Activated naive CD8-positive, alpha-beta T cell treated with anti-CD3 and anti-CD28 coated beads for 36 hours (primary cell): ENCODE results near the gene EFNA5. TPM values are rescaled to one million over a fixed set of nuclear protein-coding genes. Genes with fewer than 3 reads are reported as not detected.

Experiments used
- DNase-seq: peaks from one replicate; pipeline ENCODE4 v3.0.0; 2021
- H3K27ac Mint-ChIP-seq: one replicate; pipeline ENCODE4 v1.8.0; 2022; ENCODE audit warnings: mild to moderate bottlenecking, moderate library complexity, mixed read lengths
- H3K27me3 Mint-ChIP-seq: one replicate; pipeline ENCODE4 v1.8.0; 2022; ENCODE audit warnings: mild to moderate bottlenecking, mixed read lengths
- H3K36me3 Mint-ChIP-seq: one replicate; pipeline ENCODE4 v1.8.0; 2021; ENCODE audit warnings: mild to moderate bottlenecking, mixed read lengths
- H3K4me1 Mint-ChIP-seq: one replicate; pipeline ENCODE4 v1.8.0; 2021; ENCODE audit warnings: mixed read lengths
- H3K4me3 Mint-ChIP-seq: one replicate; pipeline ENCODE4 v1.8.0; 2022; ENCODE audit warnings: mild to moderate bottlenecking, moderate library complexity, mixed read lengths
- H3K9me3 Mint-ChIP-seq: one replicate; pipeline ENCODE4 v1.8.0; 2022; ENCODE audit warnings: mixed read lengths
- total RNA-seq, 2 experiments: library from RNA; stranded (reverse); gene quantifications; one replicate each; pipeline ENCODE4 v1.2.3, GENCODE V29; 2021

Gene EFNA5
- total RNA-seq, 2 experiments from 2014 or later: not detected

GRCh38 chr5:107680799-107681198 lies 10.1 kb upstream of the EFNA5 start:
- no peak for DNase-seq
- no peaks in the 10 kb centered on the region for H3K4me1 Mint-ChIP-seq
- H3K4me3 Mint-ChIP-seq: no peak overlapping the region
- no peaks in the 10 kb centered on the region for H3K36me3 Mint-ChIP-seq
- no peak overlapping the region for H3K27ac Mint-ChIP-seq
- H3K27me3 Mint-ChIP-seq: peaks cover 33% of the 10 kb centered on the region
- H3K9me3 Mint-ChIP-seq: no peaks in the 10 kb centered on the region

- peaks cover 39% of the 10 kb centered on the region for H3K27me3 Mint-ChIP-seq
- no peaks in the 10 kb centered on the region for H3K36me3 Mint-ChIP-seq
- no peak for DNase-seq
- H3K4me1 Mint-ChIP-seq: no peaks in the 10 kb centered on the region
- H3K4me3 Mint-ChIP-seq: no peak overlapping the region
- H3K9me3 Mint-ChIP-seq: no peaks in the 10 kb centered on the region
- H3K27ac Mint-ChIP-seq: no peak overlapping the region
Observed at GRCh38 chr5:107680099-107680498, 9.4 kb upstream of the EFNA5 start.

- Mint-ChIP-seq H3K4me1 (peaks cover 13% of the 10 kb centered on the region), H3K4me3 (no peak overlapping the region), H3K27me3 (peaks cover 56% of the 10 kb centered on the region), H3K27ac (no peak overlapping the region), H3K9me3 (no peaks in the 10 kb centered on the region), H3K36me3 (peaks cover 2% of the 10 kb centered on the region)
- DNase-seq: no peak
Observed at GRCh38 chr5:107676702-107677101, 6.0 kb upstream of the EFNA5 start.

GRCh38 chr5:107675201-107675600 lies 4.5 kb upstream of the EFNA5 start:
- H3K27ac Mint-ChIP-seq: peak overlapping the region; percentile 27
- DNase-seq: no peak
- peaks cover 23% of the 10 kb centered on the region for H3K4me1 Mint-ChIP-seq
- peaks cover 2% of the 10 kb centered on the region for H3K36me3 Mint-ChIP-seq
- H3K4me3 Mint-ChIP-seq: no peak overlapping the region
- peaks cover 67% of the 10 kb centered on the region for H3K27me3 Mint-ChIP-seq
- H3K9me3 Mint-ChIP-seq: no peaks in the 10 kb centered on the region

DNA sequence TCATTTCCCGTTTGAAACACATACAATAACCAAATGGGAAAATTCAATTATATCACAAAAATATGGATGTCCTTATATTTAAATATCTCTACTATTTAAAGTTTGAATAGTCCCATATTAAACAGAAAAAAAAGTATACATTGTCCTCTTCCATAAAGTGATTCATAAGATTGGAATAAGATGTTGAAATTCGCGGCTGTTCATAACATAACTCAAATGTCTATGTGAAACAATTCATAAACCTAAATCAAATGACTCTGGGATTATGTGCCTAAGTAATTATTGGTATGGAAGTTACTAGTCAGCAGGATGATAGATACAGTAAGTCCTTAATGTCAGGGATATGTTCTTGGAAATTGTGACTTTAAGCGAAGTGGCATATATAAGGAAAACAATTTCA lies 3.9 kb upstream of the EFNA5 start:
- Mint-ChIP-seq H3K4me1 (peaks cover 23% of the 10 kb centered on the region), H3K36me3 (peaks cover 2% of the 10 kb centered on the region), H3K4me3 (no peak overlapping the region), H3K27me3 (peaks cover 72% of the 10 kb centered on the region), H3K27ac (no peak overlapping the region), H3K9me3 (no peaks in the 10 kb centered on the region)
- DNase-seq: no peak

DNA sequence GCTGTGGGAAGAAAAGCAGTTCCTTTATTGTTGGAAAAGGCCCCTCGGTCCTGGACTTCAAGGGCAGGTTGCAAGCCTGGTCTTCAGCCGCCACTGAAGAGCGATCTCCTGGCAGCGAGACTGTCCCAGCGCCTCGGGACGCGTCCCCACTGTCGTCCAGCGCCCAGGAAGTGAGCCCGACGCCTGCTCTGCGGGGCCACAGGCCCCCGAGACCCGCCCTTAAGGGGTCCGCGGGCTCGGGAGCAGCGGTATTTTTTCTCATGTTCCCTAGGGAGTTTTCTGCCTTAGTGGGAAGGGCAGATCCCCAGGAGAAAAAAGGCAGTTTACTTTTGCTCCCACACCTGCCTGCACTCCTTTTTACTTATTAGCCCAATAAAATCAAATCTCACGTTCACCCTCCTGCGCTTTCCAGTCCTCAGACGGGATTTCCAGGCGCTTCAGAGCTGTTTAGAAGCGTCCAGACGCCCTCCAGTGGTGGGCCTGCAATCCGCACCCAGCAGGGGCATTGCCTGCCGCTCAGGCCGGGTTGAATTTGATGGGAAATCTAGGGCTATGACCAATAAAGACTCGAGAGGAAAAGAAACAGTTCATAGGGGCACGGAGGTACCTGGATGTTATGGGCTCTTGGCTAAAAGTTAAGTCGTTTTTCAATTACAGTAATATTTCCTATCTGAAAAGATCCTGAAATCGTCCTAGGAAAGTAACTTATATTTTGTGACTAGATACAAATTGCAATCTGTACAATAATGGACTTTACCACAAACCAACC lies 2.8 kb upstream of the EFNA5 start:
- Mint-ChIP-seq H3K4me1 (peaks cover 23% of the 10 kb centered on the region), H3K9me3 (no peaks in the 10 kb centered on the region), H3K36me3 (peaks cover 2% of the 10 kb centered on the region), H3K27me3 (peaks cover 80% of the 10 kb centered on the region), H3K27ac (no peak overlapping the region), H3K4me3 (peak overlapping the region; percentile 65)
- peak; percentile 74 for DNase-seq

DNA sequence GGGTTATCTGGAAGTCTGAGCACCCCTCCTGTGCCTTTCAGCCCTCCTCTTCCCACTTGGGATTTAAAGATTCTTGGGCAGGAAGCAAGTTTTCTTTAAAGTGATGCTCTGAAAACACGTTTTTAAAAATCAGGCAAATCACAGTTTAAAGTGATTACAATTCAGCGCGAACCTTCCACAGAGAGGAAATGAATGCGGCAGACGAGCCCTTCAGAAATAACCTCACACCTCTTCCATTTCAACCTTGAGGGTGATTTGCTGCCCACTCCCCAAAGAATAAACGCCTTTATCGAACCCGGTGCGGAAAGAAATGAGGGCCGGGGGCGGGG lies 2.3 kb upstream of the EFNA5 start:
- peaks cover 2% of the 10 kb centered on the region for H3K36me3 Mint-ChIP-seq
- peak overlapping the region; percentile 65 for H3K4me3 Mint-ChIP-seq
- peaks cover 81% of the 10 kb centered on the region for H3K27me3 Mint-ChIP-seq
- H3K27ac Mint-ChIP-seq: no peak overlapping the region
- no peak for DNase-seq
- peaks cover 23% of the 10 kb centered on the region for H3K4me1 Mint-ChIP-seq
- H3K9me3 Mint-ChIP-seq: no peaks in the 10 kb centered on the region

- H3K27me3 Mint-ChIP-seq: peaks cover 83% of the 10 kb centered on the region
- no peak overlapping the region for H3K27ac Mint-ChIP-seq
- H3K36me3 Mint-ChIP-seq: peaks cover 2% of the 10 kb centered on the region
- H3K9me3 Mint-ChIP-seq: no peaks in the 10 kb centered on the region
- H3K4me3 Mint-ChIP-seq: peak overlapping the region; percentile 65
- H3K4me1 Mint-ChIP-seq: peaks cover 23% of the 10 kb centered on the region
- DNase-seq: peak; percentile 20
Observed at GRCh38 chr5:107672211-107673038, 1.7 kb upstream of the EFNA5 start.

- peaks cover 23% of the 10 kb centered on the region for H3K4me1 Mint-ChIP-seq
- H3K27me3 Mint-ChIP-seq: peaks cover 82% of the 10 kb centered on the region
- peaks cover 2% of the 10 kb centered on the region for H3K36me3 Mint-ChIP-seq
- no peak overlapping the region for H3K27ac Mint-ChIP-seq
- H3K9me3 Mint-ChIP-seq: no peaks in the 10 kb centered on the region
- peak overlapping the region; percentile 65 for H3K4me3 Mint-ChIP-seq
- DNase-seq: no peak
Observed at GRCh38 chr5:107671742-107672210, 1.0 kb upstream of the EFNA5 start.

DNA sequence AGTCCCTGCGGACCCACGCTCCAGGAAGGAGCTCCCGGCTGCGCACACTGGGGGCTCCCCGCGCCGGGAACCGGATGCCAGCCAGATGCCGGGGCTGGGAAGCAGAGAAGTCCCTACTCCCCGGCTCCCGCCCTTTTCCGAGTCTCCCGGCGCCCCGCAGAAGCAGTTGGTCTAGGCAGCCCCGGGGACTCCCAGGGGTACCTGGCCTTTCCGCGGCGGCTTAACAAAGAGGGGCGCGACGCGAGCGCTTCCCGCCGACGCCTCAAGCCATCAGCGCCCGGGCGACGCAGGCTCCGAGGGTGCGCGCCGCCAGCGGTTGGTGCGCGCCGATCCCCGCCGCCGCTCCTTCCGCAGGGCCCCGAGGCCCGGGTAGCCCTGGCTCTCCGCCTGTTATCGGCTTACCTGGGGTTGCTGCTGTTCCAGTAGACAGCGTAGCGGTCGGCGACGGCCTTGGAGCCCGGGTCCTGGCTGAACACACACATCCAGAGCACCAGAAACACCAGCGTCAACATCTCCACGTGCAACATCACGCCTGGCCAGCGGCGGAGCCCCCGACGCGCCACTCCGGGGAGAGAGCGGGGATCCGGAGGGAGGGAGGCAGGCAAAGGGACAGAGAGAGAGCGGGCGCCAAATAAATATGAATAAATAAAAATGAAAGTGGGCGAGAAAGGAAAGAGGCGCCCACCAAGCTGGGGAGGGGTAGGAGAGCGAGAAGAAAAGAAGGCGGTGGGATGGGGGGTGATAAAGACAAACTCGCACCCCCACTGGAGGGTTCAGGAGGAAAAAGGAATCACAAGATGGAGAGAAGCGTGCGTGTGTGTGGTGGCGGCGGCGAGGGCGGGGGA lies 428 bp downstream of the EFNA5 start:
- peak overlapping the region; percentile 70 for H3K4me3 Mint-ChIP-seq
- H3K27ac Mint-ChIP-seq: no peak overlapping the region
- H3K4me1 Mint-ChIP-seq: peaks cover 23% of the 10 kb centered on the region
- peaks cover 2% of the 10 kb centered on the region for H3K36me3 Mint-ChIP-seq
- no peaks in the 10 kb centered on the region for H3K9me3 Mint-ChIP-seq
- DNase-seq: peak; percentile 38
- H3K27me3 Mint-ChIP-seq: peaks cover 86% of the 10 kb centered on the region

GRCh38 chr5:107669096-107670031 lies 1.4 kb downstream of the EFNA5 start:
- peaks cover 81% of the 10 kb centered on the region for H3K27me3 Mint-ChIP-seq
- H3K9me3 Mint-ChIP-seq: no peaks in the 10 kb centered on the region
- H3K27ac Mint-ChIP-seq: no peak overlapping the region
- peak overlapping the region; percentile 59 for H3K4me3 Mint-ChIP-seq
- no peak for DNase-seq
- H3K4me1 Mint-ChIP-seq: peaks cover 23% of the 10 kb centered on the region
- peaks cover 2% of the 10 kb centered on the region for H3K36me3 Mint-ChIP-seq

DNA sequence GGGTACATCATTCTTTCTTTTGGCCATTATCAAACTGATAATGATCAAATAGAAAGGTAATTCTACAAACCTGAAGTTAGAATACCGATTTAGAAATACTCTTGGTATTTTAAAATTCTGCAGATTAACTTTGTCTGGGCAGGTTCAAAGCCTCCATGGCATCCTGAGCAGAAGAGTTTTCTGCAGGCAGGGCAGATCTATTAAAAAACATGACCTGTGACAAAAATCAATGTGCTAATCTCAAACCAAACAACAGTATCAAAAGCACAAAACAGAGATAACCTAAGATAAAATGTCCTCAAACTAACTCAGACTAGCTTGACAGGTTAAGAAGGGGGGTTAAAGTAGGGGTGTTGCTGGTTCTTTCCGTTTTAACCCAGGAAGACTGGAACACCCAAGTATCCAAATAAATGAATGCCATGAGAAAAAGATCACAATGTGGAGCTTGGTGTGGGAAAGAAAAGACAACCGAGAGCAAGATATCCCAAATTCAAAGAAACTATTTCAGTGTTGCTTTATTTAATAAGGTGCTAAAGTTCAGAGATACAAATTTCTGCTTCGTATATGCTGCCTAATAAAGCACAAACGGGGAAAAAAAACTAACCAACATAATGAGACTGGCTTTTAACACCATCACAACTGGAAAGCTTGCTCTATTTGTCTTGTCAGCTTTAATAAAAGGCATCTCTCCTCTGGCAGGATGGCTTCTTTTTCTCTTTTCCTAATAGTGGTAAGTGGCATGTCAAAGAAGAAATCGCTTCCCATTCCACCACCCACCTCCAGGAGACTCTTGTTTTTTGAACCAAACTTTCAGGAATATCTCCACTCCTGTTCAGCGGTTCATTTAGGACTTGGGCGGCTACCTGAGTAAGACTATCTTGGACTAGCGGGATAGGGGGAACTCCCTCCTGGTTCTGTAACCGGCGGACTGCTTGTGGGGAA lies 2.3 kb downstream of the EFNA5 start:
- H3K4me3 Mint-ChIP-seq: no peak overlapping the region
- peaks cover 20% of the 10 kb centered on the region for H3K4me1 Mint-ChIP-seq
- peaks cover 72% of the 10 kb centered on the region for H3K27me3 Mint-ChIP-seq

GRCh38 chr5:107666051-107666655 lies 4.6 kb downstream of the EFNA5 start:
- no peak for DNase-seq
- peaks cover 57% of the 10 kb centered on the region for H3K27me3 Mint-ChIP-seq

More for the DNA sequence above, 2.3 kb downstream of the EFNA5 start:
- H3K36me3 Mint-ChIP-seq: peaks cover 2% of the 10 kb centered on the region
- no peak for DNase-seq
- H3K9me3 Mint-ChIP-seq: no peaks in the 10 kb centered on the region
- no peak overlapping the region for H3K27ac Mint-ChIP-seq

More at GRCh38 chr5:107666051-107666655, 4.6 kb downstream of the EFNA5 start:
- no peak overlapping the region for H3K4me3 Mint-ChIP-seq
- H3K27ac Mint-ChIP-seq: no peak overlapping the region
- no peaks in the 10 kb centered on the region for H3K9me3 Mint-ChIP-seq
- H3K4me1 Mint-ChIP-seq: peaks cover 4% of the 10 kb centered on the region
- no peaks in the 10 kb centered on the region for H3K36me3 Mint-ChIP-seq
